GM23248 (cell line): Measurements from ENCODE around the gene EPM2A. TPM values are rescaled to one million over a fixed set of nuclear protein-coding genes. Genes with fewer than 3 reads are reported as not detected.

Source experiments
- DNase-seq: peaks from one replicate; pipeline ENCODE4 v3.0.0-alpha.2; 2015
- H2AFZ ChIP-seq: fragments of 200-600 bp; sonication (generic); 2 replicates; pipeline ENCODE4 v1.6.1; 2016; ENCODE audit warnings: antibody characterized with exemption
- H3F3A ChIP-seq: fragments of 200-600 bp; sonication (generic); 2 replicates; pipeline ENCODE4 v1.6.1; 2016; ENCODE audit warnings: mild to moderate bottlenecking, antibody characterized with exemption, mixed run types; ENCODE audit not compliant: insufficient read depth
- H3K27ac ChIP-seq: fragments of 200-600 bp; sonication (generic); 2 replicates; pipeline ENCODE4 v1.5.1; 2016; ENCODE audit warnings: mild to moderate bottlenecking
- H3K27me3 ChIP-seq: fragments of 200-600 bp; sonication (generic); replicated peaks from 2 replicates; pipeline ENCODE4 v1.6.1; 2016; ENCODE audit warnings: mild to moderate bottlenecking; ENCODE audit not compliant: insufficient read depth
- H3K36me3 ChIP-seq: fragments of 200-600 bp; sonication (generic); 2 replicates; pipeline ENCODE4 v1.6.1; 2016; ENCODE audit warnings: low read depth, mild to moderate bottlenecking
- H3K4me1 ChIP-seq: fragments of 200-600 bp; sonication (generic); 2 replicates; pipeline ENCODE4 v1.6.1; 2016; ENCODE audit warnings: mild to moderate bottlenecking; ENCODE audit not compliant: insufficient read depth
- H3K4me2 ChIP-seq: fragments of 200-600 bp; sonication (generic); one replicate; pipeline ENCODE4 v1.6.1; 2016; ENCODE audit warnings: mild to moderate bottlenecking; ENCODE audit not compliant: unreplicated experiment
- H3K4me3 ChIP-seq: fragments of 200-600 bp; sonication (generic); 2 replicates; pipeline ENCODE4 v1.5.1; 2016; ENCODE audit warnings: mild to moderate bottlenecking
- H3K79me2 ChIP-seq: fragments of 200-600 bp; sonication (generic); 2 replicates; pipeline ENCODE4 v1.6.1; 2016; ENCODE audit warnings: mild to moderate bottlenecking; ENCODE audit not compliant: insufficient read depth
- H3K9ac ChIP-seq: fragments of 200-600 bp; sonication (generic); 2 replicates; pipeline ENCODE4 v1.6.1; 2016; ENCODE audit warnings: mild to moderate bottlenecking
- H3K9me2 ChIP-seq: fragments of 200-600 bp; sonication (generic); 2 replicates; pipeline ENCODE4 v1.6.1; 2016; ENCODE audit warnings: mixed run types, mild to moderate bottlenecking, moderate library complexity; ENCODE audit not compliant: insufficient read depth
- H3K9me3 ChIP-seq: fragments of 200-600 bp; sonication (generic); one replicate; pipeline ENCODE4 v1.6.1; 2017; ENCODE audit warnings: low read depth
- H4K20me1 ChIP-seq: fragments of 200-600 bp; sonication (generic); 2 replicates; pipeline ENCODE4 v1.6.0; 2016; ENCODE audit not compliant: insufficient read depth
- EZH2 ChIP-seq: fragments of 200-600 bp; sonication (generic); IDR thresholded peaks from 2 replicates; pipeline ENCODE4 v1.6.1; 2018; ENCODE audit warnings: antibody characterized with exemption, mild to moderate bottlenecking; ENCODE audit not compliant: insufficient read depth, poor library complexity, severe bottlenecking
- EZH2phosphoT487 ChIP-seq: fragments of 200-600 bp; sonication (generic); IDR thresholded peaks from 2 replicates; pipeline ENCODE4 v1.6.1; 2018; ENCODE audit warnings: antibody characterized with exemption, moderate library complexity, mild to moderate bottlenecking, low read depth; ENCODE audit not compliant: insufficient read depth
- WGBS, 2 experiments: methylation state at CpG; one replicate each; pipeline ENCODE4 v1.1.6; 2015 to 2017; ENCODE audit warnings: low lambda C conversion rate in 2 of 2, low coverage in 1 of 2; ENCODE audit errors: missing lambda C conversion rate in 2 of 2; 5-methylcytosine and 5-hydroxymethylcytosine counted together
- in situ Hi-C: fragments of 300-500 bp; cut with MboI; formaldehyde crosslinking; loops from 2 replicates; pipeline ENCODE4 v1.15.0; 2020
- polyA plus RNA-seq: library from polyadenylated mRNA; unstranded; fragments of >200 nt; fragmentation: Nextera tagmentation; extraction: Ambion mirVana; gene quantifications from 2 replicates; pipeline ENCODE4 v1.2.1, GENCODE V29; 2016
- small RNA-seq: library from RNA; depleted of rRNA; stranded (forward); fragments of <200 nt; gene quantifications from one replicate; pipeline ENCODE3, GENCODE V24; 2014; ENCODE audit warnings: low read depth, low replicate concordance
- total RNA-seq: library from RNA; depleted of rRNA; stranded (reverse); fragments of >200 nt; shearing (Covaris generic); gene quantifications from 2 replicates; pipeline ENCODE4 v1.2.3, GENCODE V29; 2014; rRNA removed

The EPM2A gene
- total and polyA plus RNA-seq, 2 experiments from 2014 or later: 2.7 to 3.5 TPM

- Histone ChIP-seq H3K79me2 (no peaks in the 10 kb centered on the region), H3K4me2 (no peak overlapping the region), H3K4me1 (no peaks in the 10 kb centered on the region), H3K9me2 (no peaks in the 10 kb centered on the region), H3K9me3 (no peaks in the 10 kb centered on the region), H3K36me3 (no peaks in the 10 kb centered on the region), H2AFZ (no peak overlapping the region), H3K27me3 (no peaks in the 10 kb centered on the region), H3F3A (no peaks in the 10 kb centered on the region), H3K27ac (no peak overlapping the region), H4K20me1 (no peaks in the 10 kb centered on the region), H3K9ac (no peak overlapping the region), H3K4me3 (no peak overlapping the region)
- no peak for TF ChIP-seq EZH2phosphoT487
- TF ChIP-seq EZH2: no peak
- in situ Hi-C loops: no loop called here
- DNase-seq: no peak
Measured at GRCh38 chr6:145587334-145587733, 148.0 kb downstream of the EPM2A start.

- H3K9me3 ChIP-seq: no peaks in the 10 kb centered on the region
- in situ Hi-C loops: no loop called here
- no peaks in the 10 kb centered on the region for H3K36me3 ChIP-seq
- no peaks in the 10 kb centered on the region for H3K79me2 ChIP-seq
- H2AFZ ChIP-seq: no peak overlapping the region
- no peaks in the 10 kb centered on the region for H4K20me1 ChIP-seq
- no peak overlapping the region for H3K4me3 ChIP-seq
- H3K27me3 ChIP-seq: no peaks in the 10 kb centered on the region
- no peak for DNase-seq
- no peaks in the 10 kb centered on the region for H3K9me2 ChIP-seq
- H3K27ac ChIP-seq: no peak overlapping the region
- no peaks in the 10 kb centered on the region for H3F3A ChIP-seq
- TF ChIP-seq EZH2phosphoT487: no peak
- no peak for TF ChIP-seq EZH2
- H3K4me2 ChIP-seq: no peak overlapping the region
- H3K9ac ChIP-seq: no peak overlapping the region
- no peaks in the 10 kb centered on the region for H3K4me1 ChIP-seq
- WGBS, 2 experiments: 17 to 34% methylated on average over 3 of the region's 3 CpGs
Measured at GRCh38 chr6:145583753-145584152, 151.6 kb downstream of the EPM2A start.

Small RNA genes within 50 kb of the gene (small RNA-seq; reads per million reads assigned to genes)
- not detected for gene AL023806.2

Other genes starting within 250 kb of the EPM2A start
- 9.4 and 12.6 TPM in 2 replicates for gene FBXO30, start 79.3 kb upstream of the EPM2A start, total RNA-seq
- 7.4 and 8.5 TPM in 2 replicates for gene FBXO30, start 79.3 kb upstream of the EPM2A start, polyA plus RNA-seq
- gene SHPRH, start 228.8 kb upstream of the EPM2A start, total RNA-seq: 8.7 and 8.8 TPM in 2 replicates
- gene SHPRH, start 228.8 kb upstream of the EPM2A start, polyA plus RNA-seq: 7.7 and 7.9 TPM in 2 replicates